ENCODE measurements around the gene RTN4R.

- TF ChIP-seq CTCF (IDR thresholded peaks at IDR 0.05) (no peak), POLR2A (IDR thresholded peaks at IDR 0.05) (no peak), EP300 (IDR thresholded peaks at IDR 0.05) (no peak)
These were observed 34.5 kb downstream of the RTN4R start for GRCh38 chr22:20233351-20234313.

Data from tibial nerve (tissue), 4 donors.